HepG2 (cell line): ENCODE results near the gene RITA1. TPM values are rescaled to one million over a fixed set of nuclear protein-coding genes. Genes with fewer than 3 reads are reported as not detected.

Source experiments
- AGO1 ChIP-seq: fragments of 200-400 bp; formaldehyde crosslinking; IDR thresholded peaks from 2 replicates; pipeline ENCODE4 v1.6.1; 2017; ENCODE audit warnings: mild to moderate bottlenecking, low read depth, low read length, moderate library complexity; ENCODE audit not compliant: poor library complexity, severe bottlenecking
- ARID4A ChIP-seq: sonication (generic); formaldehyde crosslinking; IDR thresholded peaks from 2 replicates; pipeline ENCODE4 v1.5.0; 2020; ENCODE audit warnings: mild to moderate bottlenecking, missing genetic modification reagents, borderline replicate concordance
- CREM ChIP-seq, 2 experiments: sonication (generic) in 1 of 2; formaldehyde crosslinking in 1 of 2; IDR thresholded peaks; 2 replicates each; pipeline versions ENCODE4 v1.4.0 to v1.6.1; 2016 to 2020; ENCODE audit warnings: antibody characterized with exemption in 1 of 2, mild to moderate bottlenecking in 1 of 2, missing genetic modification reagents in 1 of 2
- FOXO1 ChIP-seq: sonication (generic); formaldehyde crosslinking; IDR thresholded peaks from 2 replicates; pipeline ENCODE4 v1.4.0; 2020; ENCODE audit warnings: missing genetic modification reagents
- HDAC2 ChIP-seq: sonication (generic); formaldehyde crosslinking; IDR thresholded peaks from 2 replicates; pipeline ENCODE4 v1.4.0; 2020; ENCODE audit warnings: missing genetic modification reagents
- HOXD1 ChIP-seq: sonication (generic); formaldehyde crosslinking; IDR thresholded peaks from 2 replicates; pipeline ENCODE4 v1.5.0; 2020; ENCODE audit warnings: missing genetic modification reagents
- KLF16 ChIP-seq, 2 experiments: sonication (generic) in 1 of 2; formaldehyde crosslinking in 1 of 2; IDR thresholded peaks; 2 replicates each; pipeline versions ENCODE4 v1.6.1 to v1.8.0; 2016 to 2023; ENCODE audit warnings: missing genetic modification reagents in 2 of 2, missing compliant biosample characterization in 1 of 2
- NFYB ChIP-seq: sonication (generic); formaldehyde crosslinking; IDR thresholded peaks from 2 replicates; pipeline ENCODE4 v1.4.0; 2020; ENCODE audit warnings: missing genetic modification reagents
- POLR2A ChIP-seq, 2 experiments: IDR thresholded peaks; 2 replicates each; pipeline ENCODE4 v1.6.1; 2011; ENCODE audit warnings: low read depth in 2 of 2, low read length in 2 of 2, mild to moderate bottlenecking in 1 of 2, moderate library complexity in 1 of 2; ENCODE audit not compliant: insufficient read depth in 1 of 2
- PRPF4 ChIP-seq: fragments of 200-400 bp; formaldehyde crosslinking; IDR thresholded peaks from 2 replicates; pipeline ENCODE4 v1.6.1; 2016; ENCODE audit warnings: low read length, low read depth; ENCODE audit not compliant: poor library complexity, severe bottlenecking
- PTBP1 ChIP-seq: fragments of 200-400 bp; formaldehyde crosslinking; IDR thresholded peaks from 2 replicates; pipeline ENCODE4 v1.6.1; 2018; ENCODE audit warnings: low read length, low read depth; ENCODE audit not compliant: poor library complexity, severe bottlenecking
- RFXAP ChIP-seq: sonication (generic); formaldehyde crosslinking; IDR thresholded peaks from 2 replicates; pipeline ENCODE4 v1.4.0; 2020; ENCODE audit warnings: missing genetic modification reagents, borderline replicate concordance
- RNF219 ChIP-seq: sonication (generic); formaldehyde crosslinking; IDR thresholded peaks from 2 replicates; pipeline ENCODE4 v1.5.0; 2020; ENCODE audit warnings: mild to moderate bottlenecking, missing genetic modification reagents
- RXRB ChIP-seq: IDR thresholded peaks from 2 replicates; pipeline ENCODE4 v1.6.1; 2016; ENCODE audit warnings: borderline replicate concordance, missing genetic modification reagents, missing compliant biosample characterization
- SALL1 ChIP-seq: sonication (generic); formaldehyde crosslinking; IDR thresholded peaks from 2 replicates; pipeline ENCODE4 v1.8.0; 2022; ENCODE audit warnings: mild to moderate bottlenecking, missing genetic modification reagents
- TARDBP ChIP-seq: sonication (generic); formaldehyde crosslinking; IDR thresholded peaks from 2 replicates; pipeline ENCODE4 v1.8.0; 2022; ENCODE audit warnings: mild to moderate bottlenecking, missing genetic modification reagents
- ZMYM3 ChIP-seq: sonication (generic); formaldehyde crosslinking; IDR thresholded peaks from 2 replicates; pipeline ENCODE4 v1.5.1; 2020; ENCODE audit warnings: mild to moderate bottlenecking, missing genetic modification reagents
- ZNF124 ChIP-seq: sonication (generic); formaldehyde crosslinking; IDR thresholded peaks from 2 replicates; pipeline ENCODE4 v1.4.0; 2020; ENCODE audit warnings: missing genetic modification reagents
- ZNF562 ChIP-seq: sonication (generic); formaldehyde crosslinking; IDR thresholded peaks from 2 replicates; pipeline ENCODE4 v1.8.0; 2022; ENCODE audit warnings: missing genetic modification reagents, borderline replicate concordance
- polyA plus RNA-seq, 8 experiments: library from polyadenylated mRNA; depleted of rRNA in 3 of 8; stranded (reverse) in 7 of 8; unstranded in 1 of 8; fragments of >200 nt; fragmentation: Illumina TruSeq in 4 of 8; extraction: Trizol in 4 of 8; gene quantifications; 2 replicates each; pipeline versions ENCODE4 v1.2.1 to v1.2.3, GENCODE V29; 2011 to 2016; ENCODE audit warnings: low read depth in 4 of 8, missing spikeins in 1 of 8, mixed read lengths in 1 of 8; ENCODE audit not compliant: insufficient read depth in 1 of 8
- total RNA-seq, 5 experiments: library from RNA; depleted of rRNA; stranded (reverse); fragments of >200 nt; fragmentation: Illumina TruSeq; extraction: Trizol; gene quantifications; 2 replicates each; pipeline ENCODE4 v1.2.3, GENCODE V29; 2016; ENCODE audit warnings: low read depth in 1 of 5
- TF ChIP-seq, protein P1 (sequence below): sonication (generic); formaldehyde crosslinking; IDR thresholded peaks from 2 replicates; pipeline ENCODE4 v1.8.0; 2022; ENCODE audit warnings: mild to moderate bottlenecking, missing genetic modification reagents; ENCODE audit not compliant: insufficient replicate concordance

Gene RITA1
- total and polyA plus RNA-seq, 2 of the 13 experiments (the other 11 are each of a cell fraction or from before 2014, with no cell fraction given) = 12.4 to 28.9 TPM

DNA sequence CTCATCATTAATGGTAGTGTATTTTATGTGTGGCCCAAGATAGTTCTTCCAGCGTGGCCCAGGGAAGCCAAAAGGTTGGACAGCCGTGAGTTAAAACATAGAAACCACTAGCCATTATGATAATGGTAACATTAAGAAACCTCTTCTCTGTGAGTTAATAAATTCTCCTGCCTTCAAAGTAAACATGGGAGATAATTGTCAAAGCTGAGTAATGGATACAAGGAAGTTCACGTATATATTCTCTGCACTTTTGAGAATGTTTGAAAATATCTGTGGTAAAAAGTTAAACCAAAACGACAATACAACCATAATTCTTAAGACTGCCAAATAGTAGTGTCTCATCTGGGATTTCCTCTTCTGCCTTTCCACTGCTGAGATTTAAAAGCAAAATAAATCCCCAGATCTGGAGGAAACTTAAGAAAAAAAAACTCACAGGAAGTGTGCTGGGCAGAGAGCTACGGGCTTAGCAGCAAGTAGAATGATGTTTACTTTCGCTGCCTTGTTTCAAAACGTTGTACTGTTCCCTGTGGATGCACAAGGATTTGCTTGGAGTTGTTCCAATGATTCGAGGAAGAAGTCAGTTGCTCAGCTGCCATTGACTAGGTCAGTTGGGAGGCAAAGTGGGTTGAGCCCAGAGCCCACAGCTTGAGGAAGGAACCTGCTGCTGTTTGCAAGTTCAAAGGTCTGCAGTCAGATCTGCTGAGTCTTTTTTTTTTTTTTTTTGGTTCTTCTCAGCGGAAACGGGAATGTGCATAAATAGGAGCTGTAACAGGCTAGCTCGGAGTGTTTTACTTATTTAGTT lies 37.4 kb downstream of the RITA1 start (continued):
- TF ChIP-seq ARID4A (CRISPR knock-in tag) (no peak; the same call in 1 of the 2 replicates), SALL1 (no peak; the same call in 1 of the 2 replicates), KLF16 (CRISPR knock-in tag; IDR thresholded peaks at IDR 0.05) (0 out of 4 replicates have a peak, but pooled peaks of 1 of the 2 experiments have one; percentile 4), FOXO1 (CRISPR knock-in tag) (no peak), RXRB (CRISPR knock-in tag) (peak; percentile 32; the same call in 1 of the 2 replicates), NFYB (CRISPR knock-in tag) (no peak), POLR2A (IDR thresholded peaks at IDR 0.05; ENCODE audit: insufficient read depth in 1 of 2, low read depth in 2 of 2, low read length in 2 of 2) (peak; percentile 37 to 48; a peak in 2 of 4 replicates), ZNF124 (no peak), PTBP1 (no peak), HDAC2 (CRISPR knock-in tag) (peak; percentile 60; the same call in 1 of the 2 replicates), TARDBP (CRISPR knock-in tag) (0 out of 2 replicates have a peak, but pooled peaks have one; percentile 25), RFXAP (CRISPR knock-in tag) (no peak), RNF219 (no peak), AGO1 (no peak), HOXD1 (CRISPR knock-in tag) (no peak), ZMYM3 (CRISPR knock-in tag) (peak; percentile 37; the same call in 1 of the 2 replicates), ZNF562 (CRISPR knock-in tag) (no peak), CREM (IDR thresholded peaks at IDR 0.05) (peak; percentile 18), CREM (CRISPR knock-in tag; IDR thresholded peaks at IDR 0.05) (no peak), PRPF4 (no peak)
- TF ChIP-seq, protein P1, sequence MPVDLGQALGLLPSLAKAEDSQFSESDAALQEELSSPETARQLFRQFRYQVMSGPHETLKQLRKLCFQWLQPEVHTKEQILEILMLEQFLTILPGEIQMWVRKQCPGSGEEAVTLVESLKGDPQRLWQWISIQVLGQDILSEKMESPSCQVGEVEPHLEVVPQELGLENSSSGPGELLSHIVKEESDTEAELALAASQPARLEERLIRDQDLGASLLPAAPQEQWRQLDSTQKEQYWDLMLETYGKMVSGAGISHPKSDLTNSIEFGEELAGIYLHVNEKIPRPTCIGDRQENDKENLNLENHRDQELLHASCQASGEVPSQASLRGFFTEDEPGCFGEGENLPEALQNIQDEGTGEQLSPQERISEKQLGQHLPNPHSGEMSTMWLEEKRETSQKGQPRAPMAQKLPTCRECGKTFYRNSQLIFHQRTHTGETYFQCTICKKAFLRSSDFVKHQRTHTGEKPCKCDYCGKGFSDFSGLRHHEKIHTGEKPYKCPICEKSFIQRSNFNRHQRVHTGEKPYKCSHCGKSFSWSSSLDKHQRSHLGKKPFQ (CRISPR knock-in tag) = peak; percentile 6
